ENCODE data around the gene ANKRD9. TPM values are rescaled to one million over a fixed set of nuclear protein-coding genes. Genes with fewer than 3 reads are reported as not detected.
"Not testable (repeated sequence)": the region's sequence is repeated elsewhere in the genome, so short reads cannot be mapped to it uniquely, and the experiment has no call there.

Gene ANKRD9
- total and polyA plus RNA-seq, 9 of the 15 experiments (the other 6 are each of a cell fraction or from before 2014, with no cell fraction given) = 0.04 to 32.9 (median 5.3) TPM

GRCh38 chr14:102551995-102552705, 42.6 kb upstream of the ANKRD9 start (continued):
- TF ChIP-seq LEF1 (IDR thresholded peaks at IDR 0.05) (peak; percentile 81), RB1 (IDR thresholded peaks at IDR 0.05; ENCODE audit: low read depth) (no peak)

GRCh38 chr14:102550927-102551401, 41.4 kb upstream of the ANKRD9 start:
- DNase-seq (ENCODE audit: extremely low read depth in 1 of 4, low spot score in 3 of 4) = peak in 1 of 4 experiments; percentile 67
- Histone ChIP-seq H3K4me1 (replicated peaks in 1 of 2; ENCODE audit: control insufficient read depth in 2 of 2, insufficient read depth in 2 of 2, low read length in 2 of 2) (peaks cover 21 to 24% of the 10 kb centered on the region in 2 experiments), H3K4me2 (ENCODE audit: insufficient read depth, low read length) (peak overlapping the region; percentile 83; the same call in 1 of the 2 replicates), H3K79me2 (ENCODE audit: control insufficient read depth, insufficient read depth, low read length) (peaks cover 32% of the 10 kb centered on the region), H3K27ac (ENCODE audit: extremely low read depth, low read depth, low read length) (peak overlapping the region; percentile 83; the same call in 2 of the 3 replicates), H2AFZ (ENCODE audit: low read depth, low read length) (0 out of 2 replicates have a peak overlapping the region, but pooled peaks have one; percentile 24), H3K9ac (ENCODE audit: insufficient read depth in 1 of 2, low read depth in 2 of 2, low read length in 2 of 2) (peak overlapping the region; percentile 74 to 88), H3K36me3 (ENCODE audit: control insufficient read depth, insufficient read depth, low read length) (peaks cover 13% of the 10 kb centered on the region; the same call in 1 of the 3 replicates)
- H3K4me3 ChIP-seq; BruUV-seq (replicated peaks); H3K9me1 ChIP-seq (ENCODE audit: control insufficient read depth, insufficient read depth, low read length); CTCF ChIA-PET (ENCODE audit: low intra/inter-chr PET ratio); POLR2A ChIA-PET; H4K20me1 ChIP-seq (replicated peaks; ENCODE audit: control insufficient read depth, insufficient read depth, low read length); FAIRE-seq; H3K27me3 ChIP-seq (ENCODE audit: control insufficient read depth in 2 of 2, insufficient read depth in 2 of 2, low read length in 2 of 2); in situ Hi-C loops (cut with MboI); H3K9me3 ChIP-seq (replicated peaks; ENCODE audit: control insufficient read depth, insufficient read depth, low read depth, low read length); TF ChIP-seq MYC (IDR thresholded peaks at IDR 0.05; ENCODE audit: low read depth, low read length): not testable (repeated sequence)
- intact Hi-C loops (cut with micrococcal nuclease) = loop anchor here (1.0 kb wide), 1 partner anchor 40 kb away; no protein-coding TSS in a partner anchor
- peak; percentile 7 for ATAC-seq
- 0% methylated on average over 3 of the region's 3 CpGs for WGBS (ENCODE audit: insufficient coverage, low coverage, missing lambda C conversion rate)
- TF ChIP-seq HDAC8 (tag; IDR thresholded peaks at IDR 0.05) (peak; percentile 99), FOXJ2 (tag; IDR thresholded peaks at IDR 0.05) (peak; percentile 94), IFI16 (CRISPR knock-in tag; IDR thresholded peaks at IDR 0.05) (peak; percentile 87), MAZ (CRISPR knock-in tag; conservative IDR thresholded peaks at IDR 0.05 in 1 of 2, IDR thresholded peaks at IDR 0.05 in 1 of 2) (peak in 1 of 2 experiments; percentile 94; a peak in 2 of 4 replicates), GATAD2A (IDR thresholded peaks at IDR 0.05) (0 out of 2 replicates have a peak, but pooled peaks have one; percentile 48), TEAD2 (tag; IDR thresholded peaks at IDR 0.05) (peak; percentile 97), PYGO2 (tag; IDR thresholded peaks at IDR 0.05) (peak; percentile 98), ZNF445 (CRISPR knock-in tag; IDR thresholded peaks at IDR 0.05; ENCODE audit: low read depth) (peak; percentile 94), ZNF79 (CRISPR knock-in tag; IDR thresholded peaks at IDR 0.05; ENCODE audit: low read depth) (peak; percentile 94), HSF4 (CRISPR knock-in tag; IDR thresholded peaks at IDR 0.05; ENCODE audit: borderline replicate concordance) (peak; percentile 95; the same call in 1 of the 2 replicates), MYC (CRISPR knock-in tag; IDR thresholded peaks at IDR 0.05; ENCODE audit: borderline replicate concordance, low read depth) (peak; percentile 94), MTA3 (IDR thresholded peaks at IDR 0.05; ENCODE audit: borderline replicate concordance) (peak; percentile 31; the same call in 1 of the 2 replicates)
- TF ChIP-seq, protein P1, sequence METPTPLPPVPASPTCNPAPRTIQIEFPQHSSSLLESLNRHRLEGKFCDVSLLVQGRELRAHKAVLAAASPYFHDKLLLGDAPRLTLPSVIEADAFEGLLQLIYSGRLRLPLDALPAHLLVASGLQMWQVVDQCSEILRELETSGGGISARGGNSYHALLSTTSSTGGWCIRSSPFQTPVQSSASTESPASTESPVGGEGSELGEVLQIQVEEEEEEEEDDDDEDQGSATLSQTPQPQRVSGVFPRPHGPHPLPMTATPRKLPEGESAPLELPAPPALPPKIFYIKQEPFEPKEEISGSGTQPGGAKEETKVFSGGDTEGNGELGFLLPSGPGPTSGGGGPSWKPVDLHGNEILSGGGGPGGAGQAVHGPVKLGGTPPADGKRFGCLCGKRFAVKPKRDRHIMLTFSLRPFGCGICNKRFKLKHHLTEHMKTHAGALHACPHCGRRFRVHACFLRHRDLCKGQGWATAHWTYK (CRISPR knock-in tag; IDR thresholded peaks at IDR 0.05) = peak; percentile 97
- TF ChIP-seq, protein P2, sequence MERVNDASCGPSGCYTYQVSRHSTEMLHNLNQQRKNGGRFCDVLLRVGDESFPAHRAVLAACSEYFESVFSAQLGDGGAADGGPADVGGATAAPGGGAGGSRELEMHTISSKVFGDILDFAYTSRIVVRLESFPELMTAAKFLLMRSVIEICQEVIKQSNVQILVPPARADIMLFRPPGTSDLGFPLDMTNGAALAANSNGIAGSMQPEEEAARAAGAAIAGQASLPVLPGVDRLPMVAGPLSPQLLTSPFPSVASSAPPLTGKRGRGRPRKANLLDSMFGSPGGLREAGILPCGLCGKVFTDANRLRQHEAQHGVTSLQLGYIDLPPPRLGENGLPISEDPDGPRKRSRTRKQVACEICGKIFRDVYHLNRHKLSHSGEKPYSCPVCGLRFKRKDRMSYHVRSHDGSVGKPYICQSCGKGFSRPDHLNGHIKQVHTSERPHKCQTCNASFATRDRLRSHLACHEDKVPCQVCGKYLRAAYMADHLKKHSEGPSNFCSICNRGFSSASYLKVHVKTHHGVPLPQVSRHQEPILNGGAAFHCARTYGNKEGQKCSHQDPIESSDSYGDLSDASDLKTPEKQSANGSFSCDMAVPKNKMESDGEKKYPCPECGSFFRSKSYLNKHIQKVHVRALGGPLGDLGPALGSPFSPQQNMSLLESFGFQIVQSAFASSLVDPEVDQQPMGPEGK (CRISPR knock-in tag; IDR thresholded peaks at IDR 0.05; ENCODE audit: borderline replicate concordance) = peak; percentile 86; the same call in 1 of the 2 replicates
